H1 (cell line): ENCODE measurements around the gene FAM210A. TPM values are rescaled to one million over a fixed set of nuclear protein-coding genes. Genes with fewer than 3 reads are reported as not detected.

ENCODE experiments used
- CTCF ChIA-PET: fragments of 300-600 bp; sonication (Branson Sonifier 250); formaldehyde crosslinking; loops from one replicate; lab custom pipeline; 2021; ENCODE audit not compliant: partially characterized antibody; lab: Charles Lee
- POLR2A ChIA-PET: fragments of 300-600 bp; sonication (Branson Sonifier 250); formaldehyde crosslinking; loops from one replicate; lab custom pipeline; 2021; ENCODE audit warnings: inconsistent platforms; ENCODE audit not compliant: partially characterized antibody; lab: Charles Lee
- DNase-seq, 2 experiments: peaks; one replicate each; pipeline versions ENCODE4 v3.0.0 to v3.0.0-alpha.2; 2010 to 2022; ENCODE audit warnings: low spot score in 2 of 2, low read depth in 1 of 2, mixed read lengths in 1 of 2
- FAIRE-seq: peaks from 2 replicates; lab custom pipeline; 2011; peaks lifted over from hg19 to GRCh38; lab: Jason Lieb, UNC
- H2AFZ ChIP-seq: 2 replicates; pipeline ENCODE4 v1.8.1; 2012; ENCODE audit warnings: low read length, inconsistent platforms
- H2AK5ac ChIP-seq: 2 replicates; pipeline ENCODE4 v1.6.1; 2013; ENCODE audit warnings: low read depth, low read length
- H2BK120ac ChIP-seq: replicated peaks from 2 replicates; pipeline ENCODE3; 2013; ENCODE audit warnings: low read depth, low read length, inconsistent platforms
- H2BK12ac ChIP-seq: 2 replicates; pipeline ENCODE4 v1.6.1; 2013; ENCODE audit warnings: low read depth, low read length
- H2BK15ac ChIP-seq: 2 replicates; pipeline ENCODE4 v1.6.1; 2013; ENCODE audit warnings: low read length
- H2BK20ac ChIP-seq: 2 replicates; pipeline ENCODE4 v1.6.1; 2013; ENCODE audit warnings: low read length
- H2BK5ac ChIP-seq: 2 replicates; pipeline ENCODE4 v1.6.1; 2013; ENCODE audit warnings: low read depth, low read length
- H3K14ac ChIP-seq: 2 replicates; pipeline ENCODE4 v1.6.1; 2013; ENCODE audit warnings: inconsistent platforms; ENCODE audit not compliant: insufficient read length
- H3K18ac ChIP-seq: 2 replicates; pipeline ENCODE4 v1.6.1; 2013; ENCODE audit warnings: low read length; ENCODE audit errors: extremely low read depth
- H3K23ac ChIP-seq: 2 replicates; pipeline ENCODE4 v1.6.1; 2013; ENCODE audit warnings: inconsistent platforms; ENCODE audit not compliant: insufficient read length
- H3K23me2 ChIP-seq: 2 replicates; pipeline ENCODE4 v1.6.1; 2013; ENCODE audit warnings: low read depth, low read length
- H3K27ac ChIP-seq: 2 replicates; pipeline ENCODE4 v1.6.1; 2011; ENCODE audit warnings: low read depth, low read length, inconsistent platforms
- H3K27me3 ChIP-seq, 4 experiments: replicated peaks in 1 of 4; 1 replicate in 1 of 4; 2 replicates in 3 of 4; pipeline versions ENCODE4 v1.6.1 to v1.8.1; 2011 to 2013; ENCODE audit warnings: low read length in 3 of 4, mild to moderate bottlenecking in 3 of 4, inconsistent platforms in 2 of 4, mixed read lengths in 2 of 4, moderate library complexity in 1 of 4; ENCODE audit not compliant: control insufficient read depth in 3 of 4, insufficient read depth in 3 of 4; ENCODE audit errors: extremely low read depth in 1 of 4
- H3K36me3 ChIP-seq, 4 experiments: 2 replicates each; pipeline versions ENCODE4 v1.6.1 to v1.8.1; 2011 to 2013; ENCODE audit warnings: mild to moderate bottlenecking in 4 of 4, low read length in 3 of 4, moderate library complexity in 2 of 4, control low read depth in 1 of 4, inconsistent platforms in 1 of 4; ENCODE audit not compliant: insufficient read depth in 4 of 4, control insufficient read depth in 2 of 4
- H3K4ac ChIP-seq: replicated peaks from 2 replicates; pipeline ENCODE3; 2013; ENCODE audit warnings: low read length, low read depth, mixed read lengths, inconsistent platforms; ENCODE audit not compliant: insufficient read length
- H3K4me1 ChIP-seq, 4 experiments: replicated peaks in 1 of 4; 1 replicate in 1 of 4; 2 replicates in 3 of 4; pipeline versions ENCODE4 v1.6.1 to v1.8.1; 2011 to 2013; ENCODE audit warnings: low read length in 3 of 4, inconsistent platforms in 2 of 4, mixed read lengths in 1 of 4; ENCODE audit not compliant: insufficient read depth in 4 of 4, control insufficient read depth in 3 of 4
- H3K4me2 ChIP-seq, 2 experiments: 2 replicates each; pipeline versions ENCODE4 v1.6.1 to v1.8.1; 2011 to 2013; ENCODE audit warnings: low read depth in 2 of 2, low read length in 2 of 2, control low read depth in 1 of 2, inconsistent platforms in 1 of 2, mild to moderate bottlenecking in 1 of 2; ENCODE audit not compliant: insufficient read depth in 1 of 2
- H3K4me3 ChIP-seq, 4 experiments: fragments of 200-600, 300-600 bp in 1 of 4; sonication (generic), shearing (Covaris generic), sonication (Bioruptor Twin) in 1 of 4; 2 replicates each; pipeline versions ENCODE4 v1.5.1 to v1.8.1; 2011 to 2016; ENCODE audit warnings: low read length in 4 of 4, low read depth in 3 of 4, control low read depth in 2 of 4, inconsistent platforms in 2 of 4, mild to moderate bottlenecking in 2 of 4, mixed read lengths in 1 of 4, moderate library complexity in 1 of 4; ENCODE audit not compliant: insufficient read depth in 2 of 4; ENCODE audit errors: extremely low read depth in 1 of 4
- H3K56ac ChIP-seq: replicated peaks from 2 replicates; pipeline ENCODE3; 2013; ENCODE audit warnings: low read depth, mild to moderate bottlenecking, mixed read lengths, low read length, inconsistent platforms; ENCODE audit not compliant: insufficient read length
- H3K79me1 ChIP-seq: 2 replicates; pipeline ENCODE4 v1.6.1; 2013; ENCODE audit warnings: low read depth, low read length, control low read depth
- H3K79me2 ChIP-seq, 2 experiments: 2 replicates each; pipeline versions ENCODE4 v1.6.1 to v1.8.1; 2012 to 2013; ENCODE audit warnings: low read length in 2 of 2, mild to moderate bottlenecking in 2 of 2, inconsistent platforms in 1 of 2; ENCODE audit not compliant: insufficient read depth in 2 of 2, control insufficient read depth in 1 of 2
- H3K9ac ChIP-seq, 4 experiments: replicated peaks in 1 of 4; 1 replicate in 1 of 4; 2 replicates in 3 of 4; pipeline versions ENCODE4 v1.6.1 to v1.8.1; 2011 to 2013; ENCODE audit warnings: low read depth in 3 of 4, low read length in 3 of 4, control low read depth in 2 of 4, mild to moderate bottlenecking in 2 of 4, moderate library complexity in 2 of 4, inconsistent platforms in 1 of 4; ENCODE audit errors: extremely low read depth in 1 of 4
- H3K9me3 ChIP-seq, 2 experiments: 2 replicates each; pipeline versions ENCODE4 v1.6.1 to v1.8.1; 2012 to 2013; ENCODE audit warnings: mild to moderate bottlenecking in 2 of 2, moderate library complexity in 2 of 2, control low read depth in 1 of 2, inconsistent platforms in 1 of 2, low read depth in 1 of 2, low read length in 1 of 2, mixed read lengths in 1 of 2; ENCODE audit not compliant: insufficient read depth in 2 of 2
- H4K20me1 ChIP-seq, 2 experiments: replicated peaks in 1 of 2; 2 replicates each; pipeline versions ENCODE3 to v1.8.1; 2011 to 2013; ENCODE audit warnings: inconsistent platforms in 2 of 2, low read length in 2 of 2, mild to moderate bottlenecking in 1 of 2; ENCODE audit not compliant: insufficient read depth in 2 of 2, control insufficient read depth in 1 of 2
- H4K5ac ChIP-seq: 2 replicates; pipeline ENCODE4 v1.6.1; 2013; ENCODE audit warnings: low read length, low read depth, mixed read lengths, inconsistent platforms; ENCODE audit not compliant: insufficient read length
- H4K8ac ChIP-seq: 2 replicates; pipeline ENCODE4 v1.8.0; 2013; ENCODE audit warnings: mild to moderate bottlenecking, moderate library complexity, low read length, inconsistent platforms; ENCODE audit not compliant: insufficient read depth; ENCODE audit errors: extremely low read depth
- H4K91ac ChIP-seq: replicated peaks from 2 replicates; pipeline ENCODE3; 2013; ENCODE audit warnings: low read length, mixed read lengths, inconsistent platforms; ENCODE audit not compliant: insufficient read length
- CEBPB ChIP-seq: IDR thresholded peaks from 2 replicates; pipeline ENCODE4 v1.6.1; 2012; ENCODE audit warnings: low read depth, low read length
- GTF2F1 ChIP-seq: IDR thresholded peaks from 2 replicates; pipeline ENCODE4 v1.6.1; 2012; ENCODE audit warnings: low read depth, low read length, improper control_type of control experiment, borderline replicate concordance
- KDM4A ChIP-seq: IDR thresholded peaks from one replicate; pipeline ENCODE4 v1.7.1; 2012; ENCODE audit warnings: low read depth, mild to moderate bottlenecking, moderate library complexity, low read length, inconsistent platforms; ENCODE audit not compliant: severe bottlenecking
- POU5F1 ChIP-seq: IDR thresholded peaks from 2 replicates; pipeline ENCODE4 v1.6.1; 2011; ENCODE audit warnings: low read depth, mild to moderate bottlenecking, low read length, moderate library complexity
- RBBP5 ChIP-seq: IDR thresholded peaks from 2 replicates; pipeline ENCODE4 v1.7.1; 2012; ENCODE audit warnings: low read depth, mild to moderate bottlenecking, inconsistent platforms, low read length, moderate library complexity, borderline replicate concordance
- RNF2 ChIP-seq: fragments of 200-900, 300-1000 bp; sonication (generic); IDR thresholded peaks from 2 replicates; pipeline ENCODE4 v1.7.1; 2016; ENCODE audit warnings: borderline replicate concordance, low read depth, mild to moderate bottlenecking, antibody characterized with exemption, low read length; ENCODE audit not compliant: poor library complexity, severe bottlenecking; ENCODE audit errors: missing control alignments
- SIN3A ChIP-seq, 2 experiments: IDR thresholded peaks in 1 of 2; conservative IDR thresholded peaks in 1 of 2; 2 replicates each; pipeline ENCODE4 v1.6.1; 2011 to 2012; ENCODE audit warnings: low read length in 2 of 2, improper control_type of control experiment in 1 of 2, low read depth in 1 of 2, mild to moderate bottlenecking in 1 of 2
- SRF ChIP-seq: IDR thresholded peaks from 2 replicates; pipeline ENCODE4 v1.6.1; 2011; ENCODE audit warnings: mild to moderate bottlenecking, low read depth, low read length, moderate library complexity
- TBP ChIP-seq: IDR thresholded peaks from 2 replicates; pipeline ENCODE4 v1.6.1; 2011; ENCODE audit warnings: low read depth, low read length, improper control_type of control experiment
- YY1 ChIP-seq: IDR thresholded peaks from 2 replicates; pipeline ENCODE4 v1.6.1; 2011; ENCODE audit warnings: low read depth, mild to moderate bottlenecking, low read length
- WGBS, 2 experiments: shearing (Covaris generic) in 1 of 2; methylation state at CpG; one replicate each; pipeline versions ENCODE4 v1.1.6 to v1.1.7; 2013 to 2015; ENCODE audit warnings: low lambda C conversion rate in 2 of 2, mixed read lengths in 2 of 2, inconsistent platforms in 1 of 2, low coverage in 1 of 2, missing lambda C conversion rate in 1 of 2; ENCODE audit not compliant: insufficient replicate concordance in 2 of 2, insufficient coverage in 1 of 2, insufficient read length in 1 of 2; ENCODE audit errors: extremely low coverage in 1 of 2, missing lambda C conversion rate in 1 of 2; 5-methylcytosine and 5-hydroxymethylcytosine counted together
- polyA plus RNA-seq, 7 experiments: library from polyadenylated mRNA; depleted of rRNA in 3 of 7; stranded (reverse) in 5 of 7; unstranded in 2 of 7; fragments of >200 nt in 5 of 7; fragments of 200-250 nt in 2 of 7; gene quantifications; 1 replicate in 5 of 7; 2 replicates in 1 of 7; 4 replicates in 1 of 7; pipeline versions ENCODE4 v1.2.1 to v1.2.3, GENCODE V29; 2011 to 2013; ENCODE audit warnings: missing spikeins in 2 of 7, mixed read lengths in 2 of 7
- total RNA-seq: library from RNA; stranded (reverse); fragmentation: NEBNext Ultra II Directional; extraction: Animal tissue kit (Norgen Biotek cat#: 25700); gene quantifications from 2 replicates; pipeline ENCODE4 v1.2.1, GENCODE V29; 2021
- TF ChIP-seq, protein P1 (sequence below): IDR thresholded peaks from 2 replicates; pipeline ENCODE4 v1.6.1; 2012; ENCODE audit warnings: inconsistent platforms

FAM210A gene
- total and polyA plus RNA-seq, 2 of the 8 experiments (the other 6 are each of a cell fraction or from before 2014, with no cell fraction given): 8.2 to 25.4 TPM

DNA sequence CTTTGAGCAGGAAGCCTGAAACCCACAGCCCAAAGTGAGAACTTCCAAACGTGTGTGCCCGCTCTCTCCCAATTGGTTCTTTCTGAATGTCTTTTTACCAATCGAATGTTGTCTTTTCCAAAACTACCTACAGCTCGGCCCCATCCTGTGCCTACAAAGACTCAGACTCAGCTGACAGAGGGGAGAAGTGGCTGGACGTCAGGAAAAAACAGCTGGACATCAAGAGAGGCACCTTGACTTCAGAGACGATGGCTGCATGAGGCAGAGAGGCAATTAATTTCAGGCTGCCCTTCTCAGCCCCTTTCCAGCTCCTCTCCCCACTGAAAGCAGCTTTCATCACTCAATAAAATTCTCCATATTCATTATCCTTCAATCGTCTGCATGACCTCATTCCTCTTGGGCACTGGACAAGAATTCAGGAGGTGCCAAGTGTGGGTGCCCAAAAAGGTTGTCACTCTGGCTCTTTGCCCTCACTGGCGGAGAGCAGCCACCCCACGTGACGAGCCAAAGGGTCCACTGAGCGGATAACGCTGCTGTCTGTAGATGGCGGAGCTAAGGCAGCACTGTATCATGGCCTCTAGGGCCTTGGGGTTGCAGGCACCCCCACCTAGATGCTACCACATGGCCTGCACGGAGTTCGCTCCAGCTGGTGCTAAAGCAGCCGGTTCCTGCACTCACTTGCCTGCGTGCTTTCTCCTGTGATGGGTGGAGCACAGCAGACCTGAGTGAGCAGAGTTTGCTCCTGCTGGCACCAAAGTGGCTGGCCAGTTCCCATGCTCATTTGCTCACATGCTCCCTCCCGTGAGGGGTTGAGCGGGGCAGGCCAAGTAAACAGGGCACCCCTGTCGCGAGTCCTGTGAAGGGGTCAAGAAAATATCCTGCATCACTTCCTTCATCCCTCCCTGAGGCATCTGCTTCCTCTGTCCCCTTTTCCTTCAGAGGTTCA, 37.9 kb downstream of the FAM210A start:
- no peak for FAIRE-seq
- Histone ChIP-seq H3K4me3 (no peak overlapping the region), H2AFZ (no peak overlapping the region), H2BK5ac (no peak overlapping the region), H3K4ac (no peak overlapping the region), H3K23ac (no peak overlapping the region), H3K23me2 (0 out of 2 replicates have a peak, but pooled peaks cover 1% of the 10 kb centered on the region), H2BK120ac (no peak overlapping the region), H3K79me1 (peaks cover 2% of the 10 kb centered on the region; the same call in 1 of the 2 replicates), H2BK12ac (no peak overlapping the region), H3K27me3 (no peaks in the 10 kb centered on the region), H3K18ac (no peak overlapping the region), H4K5ac (no peak overlapping the region), H4K20me1 (peaks cover 0 to 5% of the 10 kb centered on the region in 2 experiments), H3K4me2 (no peak overlapping the region), H4K91ac (no peak overlapping the region), H3K4me1 (no peaks in the 10 kb centered on the region; a peak in 1 of 7 replicates), H3K9me3 (no peaks in the 10 kb centered on the region; a peak in 1 of 4 replicates), H2AK5ac (no peak overlapping the region), H3K79me2 (peaks cover 5 to 55% of the 10 kb centered on the region in 2 experiments; a peak in 3 of 4 replicates), H4K8ac (no peak overlapping the region; the same call in 1 of the 2 replicates), H2BK20ac (no peak overlapping the region), H3K56ac (no peak overlapping the region), H3K27ac (no peak overlapping the region), H3K9ac (no peak overlapping the region), H3K14ac (no peak overlapping the region), H3K36me3 (no peaks in the 10 kb centered on the region), H2BK15ac (no peak overlapping the region)
- no peak for DNase-seq
- CTCF ChIA-PET: no interaction called here
- POLR2A ChIA-PET: no interaction called here
- WGBS, 2 experiments: 83% methylated on average over 21 of the region's 21 CpGs; no CpG with 5 or more reads in 1 of the 2 experiments
- no peak for TF ChIP-seq TBP
- TF ChIP-seq KDM4A: no peak
- no peak for TF ChIP-seq CEBPB
- TF ChIP-seq POU5F1: no peak
- TF ChIP-seq SIN3A (conservative IDR thresholded peaks at IDR 0.05 in 1 of 2, IDR thresholded peaks at IDR 0.05 in 1 of 2; ENCODE audit: low read depth in 1 of 2, low read length in 2 of 2): no peak
- TF ChIP-seq, protein P1, sequence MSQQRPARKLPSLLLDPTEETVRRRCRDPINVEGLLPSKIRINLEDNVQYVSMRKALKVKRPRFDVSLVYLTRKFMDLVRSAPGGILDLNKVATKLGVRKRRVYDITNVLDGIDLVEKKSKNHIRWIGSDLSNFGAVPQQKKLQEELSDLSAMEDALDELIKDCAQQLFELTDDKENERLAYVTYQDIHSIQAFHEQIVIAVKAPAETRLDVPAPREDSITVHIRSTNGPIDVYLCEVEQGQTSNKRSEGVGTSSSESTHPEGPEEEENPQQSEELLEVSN: no peak
- no peak for TF ChIP-seq SRF
- no peak for TF ChIP-seq RNF2
- no peak for TF ChIP-seq YY1
- no peak for TF ChIP-seq GTF2F1
- TF ChIP-seq RBBP5: no peak
